DMS79 treated with DMSO at 0.1 percent for 48 hours (cell line): Measurements from ENCODE around the gene HNRNPA2B1.
"Not testable (repeated sequence)": the region's sequence is repeated elsewhere in the genome, so short reads cannot be mapped to it uniquely, and the experiment has no call there.

Experiments
- DNase-seq: peaks from one replicate; lab custom pipeline; 2025; lab: John Stamatoyannopoulos, UW

HNRNPA2B1 gene

DNA sequence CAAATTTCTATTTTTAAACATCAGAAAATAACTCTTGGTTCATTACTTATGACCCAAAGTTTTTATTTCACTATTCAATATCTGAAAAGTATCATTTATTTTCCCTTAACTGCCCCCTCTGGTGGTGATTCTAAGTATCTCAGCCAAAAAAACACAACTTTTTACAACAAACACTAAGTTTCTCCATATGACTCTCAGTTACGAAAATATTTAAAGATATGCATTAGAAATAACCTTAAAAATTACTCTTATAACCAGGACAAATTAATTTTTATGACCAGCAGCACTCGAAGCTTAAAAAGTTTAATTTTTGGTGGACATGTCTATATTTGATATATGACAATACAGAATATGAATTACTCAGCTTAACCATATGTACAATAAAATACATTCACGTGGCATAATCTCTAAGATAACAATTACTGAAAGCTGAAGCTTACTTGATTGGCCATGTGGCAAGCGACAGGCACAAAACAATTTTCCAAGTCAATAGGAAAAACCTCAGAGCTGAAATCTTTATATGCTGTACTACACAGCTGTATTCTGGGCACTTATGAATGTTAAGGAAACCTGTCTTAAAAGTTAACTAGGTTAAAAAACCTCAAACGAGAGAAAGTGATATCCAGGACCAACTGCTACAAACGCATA, 2.3 kb downstream of the HNRNPA2B1 start:
- DNase-seq: no peak

DNA sequence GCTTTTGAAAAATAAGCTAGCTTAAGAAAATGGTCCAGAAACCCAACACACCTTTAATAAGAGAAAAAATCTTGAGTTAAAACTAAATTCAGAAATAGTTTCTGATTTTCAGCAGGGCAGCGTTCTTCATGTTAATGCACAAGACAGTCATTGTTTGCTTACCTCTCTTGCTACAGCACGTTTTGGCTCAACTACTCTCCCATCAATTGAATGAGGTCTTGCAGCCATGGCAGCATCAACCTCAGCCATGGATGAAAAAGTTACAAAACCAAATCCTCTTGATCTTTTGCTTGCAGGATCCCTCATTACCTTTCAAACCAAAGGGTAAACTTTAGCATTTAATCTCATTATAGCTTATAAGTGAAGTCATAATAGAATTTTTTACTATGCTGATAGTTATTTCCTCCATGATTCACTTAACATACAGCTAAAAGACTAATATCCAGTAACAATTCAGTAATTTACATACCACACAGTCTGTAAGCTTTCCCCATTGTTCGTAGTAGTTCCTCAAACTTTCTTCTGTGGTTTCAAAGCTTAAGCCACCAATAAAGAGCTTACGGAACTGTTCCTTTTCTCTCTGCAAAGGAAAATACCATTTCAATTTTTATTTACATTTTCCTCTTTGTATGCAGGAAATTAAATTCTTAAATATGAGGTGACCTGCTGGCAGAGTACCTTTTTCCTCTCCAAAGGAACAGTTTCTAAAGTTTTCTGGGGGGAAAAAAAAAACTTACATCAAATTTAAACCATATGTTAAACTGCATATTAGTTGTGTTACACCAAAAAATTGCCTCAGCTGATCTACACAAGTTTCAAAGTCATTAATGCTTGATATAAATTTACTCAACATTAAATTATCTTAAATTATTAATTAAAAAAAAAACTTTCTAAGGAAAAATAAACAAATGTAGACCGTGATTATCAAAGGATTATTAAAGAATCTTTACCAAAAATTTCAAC, 3.1 kb downstream of the HNRNPA2B1 start:
- no peak for DNase-seq

DNA sequence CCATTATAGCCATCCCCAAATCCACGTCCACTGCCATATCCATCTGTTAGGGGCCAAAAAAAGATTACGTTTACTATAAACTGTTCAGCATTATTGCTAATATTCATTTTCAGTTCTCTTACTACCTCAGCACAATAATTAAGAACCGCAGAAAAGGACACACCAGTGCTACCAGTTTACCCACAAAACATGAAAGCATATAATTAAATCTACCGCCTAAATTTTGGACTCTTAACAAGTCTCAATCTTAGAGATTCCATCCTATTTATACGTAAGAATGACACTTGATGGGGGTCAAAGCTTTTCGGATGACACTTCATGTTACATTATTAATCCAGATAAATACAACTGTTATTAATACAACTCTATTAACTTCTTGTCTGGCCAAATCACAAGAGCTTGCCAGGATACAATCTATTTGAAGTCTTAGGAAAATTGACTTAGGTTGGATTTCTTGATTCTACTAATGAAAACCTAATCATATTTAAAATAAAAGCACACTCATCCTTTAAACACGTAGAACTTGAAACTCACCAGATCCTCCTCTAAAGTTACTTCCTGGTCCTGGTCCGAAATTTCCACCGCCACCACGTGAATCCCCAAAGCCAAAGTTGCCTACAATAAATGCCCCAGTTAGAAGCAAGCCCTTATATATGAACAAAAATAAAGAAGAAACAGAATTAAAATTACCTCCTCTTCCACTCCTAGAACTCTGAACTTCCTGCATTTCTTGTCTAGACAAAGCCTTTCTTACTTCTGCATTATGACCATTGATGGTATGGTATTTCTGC, 4.5 kb downstream of the HNRNPA2B1 start:
- no peak for DNase-seq

DNA sequence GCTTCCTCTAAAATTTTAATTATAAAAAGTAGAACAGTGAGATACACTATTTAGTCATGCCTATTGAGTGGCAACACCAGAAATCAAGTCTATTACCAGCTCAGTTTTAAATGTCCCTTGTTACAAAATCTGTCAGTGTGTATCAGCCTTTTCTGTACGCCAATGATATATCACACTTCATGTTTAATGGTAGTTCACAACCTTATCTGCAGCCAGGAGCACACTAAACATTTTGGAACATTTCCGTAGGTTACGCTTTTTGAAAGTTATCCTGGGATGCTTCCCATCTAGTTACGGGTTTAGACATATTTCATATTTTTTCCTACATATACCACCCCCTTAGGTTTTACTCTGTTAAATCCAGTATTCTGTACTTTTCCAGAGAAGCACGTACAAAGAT, 5.4 kb downstream of the HNRNPA2B1 start:
- no peak for DNase-seq

DNA sequence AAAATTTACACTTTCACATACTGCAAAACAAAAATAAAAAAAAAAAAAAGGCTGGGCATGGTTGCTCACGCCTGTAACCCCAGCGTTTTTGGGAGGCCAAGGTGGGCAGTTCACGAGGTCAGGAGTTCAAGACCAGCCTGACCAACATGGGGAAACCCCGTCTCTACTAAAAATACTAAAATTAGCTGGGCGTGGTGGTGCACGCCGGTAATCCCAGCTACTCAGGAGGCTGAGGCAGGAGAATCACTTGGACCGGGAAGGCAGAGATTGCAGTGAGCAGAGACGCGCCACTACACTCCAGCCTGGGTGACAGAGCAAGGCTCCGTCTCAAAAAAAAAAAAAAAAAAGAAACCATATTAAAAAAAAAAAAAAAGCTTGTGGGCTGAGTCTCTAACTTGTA, 5.8 kb downstream of the HNRNPA2B1 start:
- DNase-seq: not testable (repeated sequence)

DNA sequence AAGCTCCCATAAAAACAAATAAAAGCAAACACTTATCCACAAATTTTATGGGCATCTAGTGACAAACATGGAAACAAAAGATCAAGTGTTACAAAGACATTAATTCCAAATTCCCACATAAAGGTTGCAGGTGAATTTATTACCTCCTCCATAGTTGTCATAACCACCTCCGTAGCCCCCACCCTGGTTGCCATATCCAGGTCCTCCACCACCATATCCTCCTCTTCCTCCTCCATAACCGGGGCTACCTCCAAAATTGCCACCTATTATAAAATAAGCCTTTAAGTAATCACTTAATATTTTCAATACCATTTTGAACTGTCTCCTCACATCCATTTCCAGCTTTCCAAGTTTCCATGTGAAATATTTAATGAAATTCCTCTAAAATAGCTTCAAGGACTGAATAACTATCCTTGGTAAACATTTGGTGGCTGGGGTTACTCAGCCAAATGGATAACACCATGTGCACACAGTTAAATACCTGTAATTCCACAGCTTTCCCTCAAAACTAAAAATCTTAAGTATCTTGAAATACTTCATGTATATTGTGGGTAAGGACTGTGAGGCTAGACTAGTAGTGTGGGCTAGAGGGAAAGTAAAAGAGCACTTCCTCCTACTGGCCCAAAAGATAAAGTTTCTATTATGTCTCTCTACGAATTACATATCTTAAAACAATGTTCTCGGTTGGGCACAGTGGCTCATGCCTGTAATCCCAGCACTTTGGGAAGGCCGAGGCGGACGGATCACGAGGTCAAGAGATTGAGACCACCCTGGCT, 6.9 kb downstream of the HNRNPA2B1 start:
- DNase-seq: no peak

DNA sequence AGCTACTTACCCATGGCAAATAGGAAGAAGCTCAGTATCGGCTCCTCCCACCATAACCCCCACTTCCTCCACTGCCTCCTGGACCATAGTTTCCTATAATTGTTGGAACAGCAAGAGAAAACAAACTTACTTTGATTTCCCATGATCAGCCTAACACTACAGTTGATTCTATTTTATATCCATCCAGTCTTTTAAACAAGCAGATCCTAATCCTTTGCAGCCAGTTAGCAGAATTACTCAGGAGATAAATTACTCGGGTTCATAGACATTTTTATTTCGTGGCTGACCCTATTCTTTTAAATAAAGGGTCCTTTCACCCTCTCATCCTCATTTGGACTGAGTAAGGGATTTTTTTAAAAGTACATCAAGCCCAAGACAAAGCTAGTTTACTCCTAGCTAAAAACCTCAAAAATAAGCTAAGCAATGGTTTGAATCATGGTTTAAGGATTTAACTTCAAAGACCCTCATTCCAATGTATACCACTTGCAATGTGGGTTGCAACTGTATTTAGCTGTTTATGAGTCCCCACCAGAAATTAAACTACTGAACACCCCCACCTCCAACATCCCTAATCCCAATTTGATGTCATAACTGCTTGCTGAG, 8.0 kb downstream of the HNRNPA2B1 start:
- no peak for DNase-seq

DNA sequence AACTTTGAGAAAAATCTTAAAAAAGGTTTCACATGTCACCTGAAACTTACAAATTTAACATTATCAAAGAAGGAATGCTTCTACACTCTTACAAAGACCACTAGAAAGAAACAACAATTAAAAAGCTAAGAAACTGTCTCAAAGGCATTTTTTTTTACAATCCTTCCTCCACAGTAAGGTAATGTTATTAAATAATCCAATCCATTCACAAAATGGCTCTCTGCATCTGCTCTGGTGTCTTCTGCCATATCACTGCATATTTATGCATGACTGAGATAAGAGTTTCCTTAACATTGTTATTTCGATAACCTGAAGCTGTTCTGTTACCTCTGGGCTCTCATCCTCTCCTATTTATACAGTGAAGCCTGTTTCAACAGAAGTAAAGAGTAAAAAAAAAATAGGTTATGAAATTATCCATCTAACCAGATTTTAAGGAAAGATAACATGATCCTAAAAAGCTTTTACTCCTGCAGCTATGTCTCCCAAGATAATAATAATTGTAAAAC, 8.5 kb downstream of the HNRNPA2B1 start:
- DNase-seq: no peak

DNA sequence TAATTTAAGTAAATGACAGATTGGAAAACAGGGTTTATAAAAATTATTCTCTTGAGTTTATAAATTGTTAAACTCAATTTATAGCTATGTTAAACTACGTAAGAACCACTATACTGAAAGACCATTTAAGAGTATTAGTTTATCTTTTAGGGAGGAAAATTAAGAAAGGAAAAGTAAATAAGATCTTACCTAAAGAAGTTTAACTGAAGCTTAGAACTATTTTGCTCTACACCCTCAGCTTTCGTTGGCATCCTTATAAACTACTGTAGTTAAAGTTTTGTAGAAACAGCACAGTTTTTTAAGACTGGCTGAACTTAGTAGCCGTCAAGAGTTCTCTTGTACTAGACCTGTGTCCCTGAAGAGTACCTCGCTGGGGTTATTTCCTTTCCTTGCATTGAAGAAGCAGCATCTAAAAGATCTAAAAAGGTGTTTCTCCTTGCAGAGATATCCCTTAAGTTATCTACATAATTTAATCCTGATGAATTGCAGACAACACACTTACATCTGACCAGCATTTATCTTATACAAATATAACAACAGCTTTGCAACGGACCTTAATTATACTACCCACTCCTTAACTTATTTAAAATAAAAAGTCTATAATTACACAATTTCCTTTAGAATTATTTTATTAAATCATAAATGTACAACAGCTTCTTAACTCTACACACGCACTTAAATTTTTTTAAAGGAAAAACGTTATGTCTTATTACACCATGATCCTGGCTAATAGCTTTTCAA, 9.1 kb downstream of the HNRNPA2B1 start:
- no peak for DNase-seq

DNA sequence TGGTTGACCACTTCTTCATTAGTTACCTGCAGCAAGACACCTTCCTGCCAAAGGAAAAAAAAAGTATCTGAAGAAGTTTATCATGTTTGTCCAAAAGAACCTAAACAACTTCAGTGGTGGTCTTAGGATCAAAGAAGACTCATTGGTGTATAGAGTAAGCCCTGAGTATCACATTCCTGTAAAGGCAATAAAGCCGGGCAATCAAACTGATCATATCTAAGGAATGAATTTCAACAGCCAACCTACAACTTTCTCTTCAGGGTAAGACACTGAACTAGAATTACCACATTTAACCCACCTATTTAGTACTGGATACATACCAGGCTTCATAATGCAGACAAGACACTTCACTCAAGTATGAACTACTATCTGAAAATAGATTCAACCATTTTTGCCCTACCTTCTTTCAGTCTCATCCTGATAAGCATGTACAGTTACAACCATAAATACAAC, 10.1 kb downstream of the HNRNPA2B1 start:
- DNase-seq: no peak

DNA sequence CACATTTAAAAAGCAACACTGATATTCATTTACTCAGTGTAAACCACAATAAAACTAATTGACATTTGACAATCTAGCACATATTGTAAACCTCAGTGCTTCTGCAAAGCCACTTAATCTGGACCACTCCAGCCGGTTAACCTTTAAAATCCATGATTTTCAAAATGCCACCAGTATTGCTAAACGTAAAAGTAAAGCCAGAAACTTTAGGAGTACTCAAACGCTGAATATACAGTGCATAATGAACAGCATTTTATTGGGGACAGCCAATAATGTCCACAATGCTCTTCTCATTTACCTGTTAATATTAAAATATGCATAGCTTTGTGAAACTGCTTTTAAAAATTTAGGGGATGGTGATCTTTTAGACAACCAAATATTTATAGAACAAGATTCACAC, 10.8 kb downstream of the HNRNPA2B1 start:
- DNase-seq: no peak

DNA sequence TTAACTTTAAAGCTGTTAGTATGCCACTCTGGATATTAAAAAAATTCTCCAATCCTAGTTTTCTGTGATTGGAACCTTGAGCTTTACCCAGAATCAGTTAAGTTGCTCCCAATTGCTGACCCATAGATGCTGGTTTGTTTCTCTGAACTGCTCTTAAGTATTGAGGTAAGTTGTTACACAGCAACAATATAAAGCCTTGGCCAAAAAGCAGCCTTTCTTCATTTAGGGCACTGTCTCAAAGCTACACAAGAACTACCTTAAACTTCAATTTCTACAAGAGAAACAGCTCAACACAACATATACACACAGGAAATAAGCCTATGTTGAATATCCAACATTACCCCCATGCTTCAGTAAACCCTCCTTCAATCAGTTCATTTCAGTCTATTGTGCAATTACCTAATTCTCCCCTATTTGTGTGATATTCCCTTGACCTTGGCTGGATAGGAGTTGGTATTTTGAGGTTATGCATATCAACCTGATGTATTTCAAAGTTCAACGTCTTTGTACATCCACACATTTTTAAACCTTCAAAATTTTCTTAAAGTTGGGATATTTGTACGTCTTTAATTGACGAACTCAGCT, 11.5 kb downstream of the HNRNPA2B1 start:
- no peak for DNase-seq

DNA sequence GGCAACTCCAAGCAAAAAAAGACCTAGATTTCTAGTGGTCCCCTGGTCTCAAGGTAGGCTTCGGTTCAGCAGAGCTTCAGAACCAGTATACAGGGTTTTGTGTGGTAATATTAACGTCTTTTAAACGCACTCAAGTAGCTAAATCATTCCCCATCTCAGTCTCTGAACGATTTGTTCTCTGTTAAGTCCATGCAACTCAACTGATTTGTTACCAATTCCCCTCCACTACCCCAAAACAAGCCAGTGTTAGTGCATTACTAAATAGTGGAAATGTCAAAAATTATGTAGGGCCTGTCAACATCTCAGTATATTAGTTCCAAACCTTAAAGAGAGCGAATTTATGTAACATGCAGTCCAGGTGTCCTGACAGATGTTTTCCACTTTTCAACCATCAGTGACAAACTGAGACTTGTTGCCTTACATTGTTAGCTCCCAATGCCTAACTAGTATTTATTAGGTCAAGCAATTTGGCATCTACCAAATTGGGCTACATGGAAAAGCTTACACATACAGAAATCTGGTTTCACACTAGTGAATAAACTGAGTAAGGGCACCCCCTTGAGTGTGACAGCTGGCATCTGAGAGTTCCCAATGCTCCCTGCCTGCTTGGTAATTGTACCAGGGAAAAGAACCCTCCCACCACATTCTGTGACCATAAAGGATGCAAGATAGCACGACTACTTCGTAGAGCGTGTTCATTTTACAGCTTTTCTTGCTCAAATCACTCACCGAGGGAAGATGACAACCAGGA, 12.2 kb downstream of the HNRNPA2B1 start:
- DNase-seq: no peak

DNA sequence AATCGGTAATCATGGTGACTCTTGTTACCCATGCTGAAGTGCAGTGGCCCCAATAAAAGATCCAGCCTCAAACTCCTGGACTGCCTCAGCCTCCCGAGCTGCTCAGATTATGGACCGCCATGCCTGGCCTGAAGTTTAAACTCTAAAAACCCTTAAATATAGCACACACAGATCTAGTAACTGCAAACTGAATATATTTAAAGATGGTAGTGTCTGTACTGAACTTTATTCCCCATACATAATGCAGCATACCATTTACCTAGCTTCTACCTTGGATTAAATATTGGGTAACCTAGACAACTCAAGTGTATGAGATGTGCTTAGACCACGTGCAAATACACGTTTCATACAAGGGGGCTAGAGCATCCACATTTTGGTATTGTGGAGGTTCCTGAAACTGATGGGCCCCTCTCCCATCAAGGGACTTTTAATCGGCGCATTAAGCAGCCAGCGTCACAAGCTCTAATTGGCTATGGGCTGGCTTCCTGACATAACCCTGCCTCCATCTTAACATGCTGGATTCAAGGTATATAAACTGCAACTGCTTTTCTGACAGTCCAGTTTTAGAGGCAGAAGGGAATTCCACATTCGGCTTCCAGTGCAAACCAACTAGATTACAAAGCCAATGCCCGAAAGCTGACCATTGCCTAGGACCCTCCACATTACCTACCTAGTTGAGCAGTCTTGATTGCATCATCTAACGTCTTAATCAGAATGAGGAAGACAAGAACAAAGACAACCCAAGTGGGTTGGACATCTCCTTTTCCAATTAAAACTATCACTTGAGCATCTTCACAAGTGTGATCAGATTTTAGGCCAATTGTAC, 13.0 kb downstream of the HNRNPA2B1 start:
- DNase-seq: no peak

DNA sequence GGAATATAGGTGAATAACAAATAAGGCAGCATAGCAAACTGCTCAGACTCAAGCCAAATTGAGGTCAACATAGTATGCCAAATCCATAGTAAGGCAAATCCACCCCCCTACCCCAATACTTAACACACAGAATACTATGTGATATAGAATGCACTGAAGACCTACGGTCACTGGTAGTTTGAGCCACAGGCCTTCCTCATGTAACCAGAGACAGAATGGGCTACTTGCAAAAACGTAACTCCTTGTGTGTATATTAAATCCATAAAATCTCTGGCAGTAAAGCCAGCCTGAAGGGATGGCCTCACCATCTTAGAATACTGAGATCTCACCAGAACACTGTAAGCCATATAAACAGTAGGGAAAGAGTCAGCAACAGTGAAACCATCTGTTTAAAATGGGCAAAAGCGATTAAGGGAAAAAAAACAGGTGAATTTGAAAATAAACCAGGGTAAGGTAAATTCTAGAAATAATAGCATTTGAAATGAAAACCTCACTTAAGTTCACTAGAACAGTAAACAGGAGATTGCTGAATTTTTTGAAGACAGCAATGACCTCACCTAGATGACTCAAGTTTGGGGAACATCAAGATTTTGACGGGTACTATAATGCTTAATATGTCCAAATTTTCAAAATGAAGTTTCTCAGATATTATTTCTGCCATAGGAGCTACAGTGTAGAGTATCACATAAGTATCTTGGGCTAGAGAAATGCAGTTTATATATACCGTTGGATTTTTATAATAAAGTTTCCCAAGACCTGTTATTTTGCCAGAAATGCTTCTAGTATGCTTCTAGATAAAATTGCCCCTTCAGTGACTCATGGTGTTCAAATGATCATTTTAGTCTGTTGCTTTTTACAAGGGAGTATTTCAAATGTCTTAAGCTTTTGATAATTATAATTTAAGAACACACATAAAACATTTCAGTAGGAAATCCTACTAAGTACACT, 13.9 kb downstream of the HNRNPA2B1 start:
- DNase-seq: no peak

DNA sequence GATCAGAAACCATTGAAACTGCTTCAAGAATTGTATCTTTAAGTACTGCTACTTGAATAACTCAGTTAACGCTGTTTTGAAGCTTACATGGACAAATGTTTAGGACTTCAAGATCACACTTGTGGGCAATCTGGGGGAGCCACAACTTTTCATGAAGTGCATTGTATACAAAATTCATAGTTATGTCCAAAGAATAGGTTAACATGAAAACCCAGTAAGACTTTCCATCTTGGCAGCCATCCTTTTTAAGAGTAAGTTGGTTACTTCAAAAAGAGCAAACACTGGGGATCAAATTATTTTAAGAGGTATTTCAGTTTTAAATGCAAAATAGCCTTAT, 14.7 kb downstream of the HNRNPA2B1 start:
- DNase-seq: no peak

DNA sequence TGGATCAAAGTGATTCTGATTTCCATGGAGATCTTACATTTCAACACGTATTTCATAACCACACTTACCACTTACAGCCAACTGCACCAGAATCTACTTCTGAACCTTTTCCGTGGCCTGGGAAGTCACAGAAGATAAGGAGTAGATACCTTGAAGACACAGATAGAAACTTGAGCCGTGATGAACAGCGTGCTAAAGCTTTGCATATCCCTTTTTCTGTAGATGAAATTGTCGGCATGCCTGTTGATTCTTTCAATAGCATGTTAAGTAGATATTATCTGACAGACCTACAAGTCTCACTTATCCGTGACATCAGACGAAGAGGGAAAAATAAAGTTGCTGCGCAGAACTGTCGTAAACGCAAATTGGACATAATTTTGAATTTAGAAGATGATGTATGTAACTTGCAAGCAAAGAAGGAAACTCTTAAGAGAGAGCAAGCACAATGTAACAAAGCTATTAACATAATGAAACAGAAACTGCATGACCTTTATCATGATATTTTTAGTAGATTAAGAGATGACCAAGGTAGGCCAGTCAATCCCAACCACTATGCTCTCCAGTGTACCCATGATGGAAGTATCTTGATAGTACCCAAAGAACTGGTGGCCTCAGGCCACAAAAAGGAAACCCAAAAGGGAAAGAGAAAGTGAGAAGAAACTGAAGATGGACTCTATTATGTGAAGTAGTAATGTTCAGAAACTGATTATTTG, 15.3 kb downstream of the HNRNPA2B1 start:
- DNase-seq: no peak
